Heart left ventricle (tissue), 13 donors: ENCODE measurements around the gene SPTBN2.

Source experiments
- POLR2A ChIP-seq, 2 donors: fragments of 450-650 bp; IDR thresholded peaks; one replicate each; pipeline ENCODE4 v1.6.1; 2017; ENCODE audit warnings: antibody characterized with exemption in 2 of 2, mild to moderate bottlenecking in 2 of 2, moderate library complexity in 2 of 2
- TF ChIP-seq, protein P1 (sequence below), 12 donors: fragments of 200-600 bp; sonication (generic) in 4 of 12; IDR thresholded peaks; one replicate each; pipeline versions ENCODE4 v1.5.0 to v1.8.0; 2018 to 2022; ENCODE audit warnings: antibody characterized with exemption in 12 of 12, mild to moderate bottlenecking in 5 of 12
- donor health status: ischemic (EF 13 %, LVEDD 7.1; RV severe dilation, severe dysfunction).
- donor health status: DM: no; HTN: yes; CAD: no.
- donor health status: DM: no; HTN: no; CAD: no.
- donor health status: ischemic (EF 25% LVEDD 6.9; RV normal size, moderate dysfunction).
- donor health status: ischemic (EF 25% LVEDD 5.7; RV mildly dilated, moderate dysfunction).
- donor health status: ischemic (EF 35%, LVEDD 5.7; RV mildly dilated, moderate dysfunction).
- donor health status: nonischemic (EF 11% LVEDD 7.7; RV severe dilation, severe dysfunction).
- donor health status: DM: yes; HTN: yes; CAD: no.
- donor health status: PGD.
- donor health status: ischemic (EF 29% LVEDD 5.4; RV normal size, mild dysfunction).
- donor health status: nonischemic (EF 23%, LVEDD 6.1; RV moderate dilation, normal function).

- TF ChIP-seq POLR2A (IDR thresholded peaks at IDR 0.05): no peak
- TF ChIP-seq, protein P1, sequence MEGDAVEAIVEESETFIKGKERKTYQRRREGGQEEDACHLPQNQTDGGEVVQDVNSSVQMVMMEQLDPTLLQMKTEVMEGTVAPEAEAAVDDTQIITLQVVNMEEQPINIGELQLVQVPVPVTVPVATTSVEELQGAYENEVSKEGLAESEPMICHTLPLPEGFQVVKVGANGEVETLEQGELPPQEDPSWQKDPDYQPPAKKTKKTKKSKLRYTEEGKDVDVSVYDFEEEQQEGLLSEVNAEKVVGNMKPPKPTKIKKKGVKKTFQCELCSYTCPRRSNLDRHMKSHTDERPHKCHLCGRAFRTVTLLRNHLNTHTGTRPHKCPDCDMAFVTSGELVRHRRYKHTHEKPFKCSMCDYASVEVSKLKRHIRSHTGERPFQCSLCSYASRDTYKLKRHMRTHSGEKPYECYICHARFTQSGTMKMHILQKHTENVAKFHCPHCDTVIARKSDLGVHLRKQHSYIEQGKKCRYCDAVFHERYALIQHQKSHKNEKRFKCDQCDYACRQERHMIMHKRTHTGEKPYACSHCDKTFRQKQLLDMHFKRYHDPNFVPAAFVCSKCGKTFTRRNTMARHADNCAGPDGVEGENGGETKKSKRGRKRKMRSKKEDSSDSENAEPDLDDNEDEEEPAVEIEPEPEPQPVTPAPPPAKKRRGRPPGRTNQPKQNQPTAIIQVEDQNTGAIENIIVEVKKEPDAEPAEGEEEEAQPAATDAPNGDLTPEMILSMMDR (IDR thresholded peaks at IDR 0.05): no peak
Measured at GRCh38 chr11:66676931-66677598, 52.0 kb downstream of the SPTBN2 start.
